Lower leg skin (tissue), 3 donors: Measurements from ENCODE around the gene TMED10.

Source experiments
- POLR2A ChIP-seq, 2 donors: fragments of 450-650 bp; IDR thresholded peaks; one replicate each; pipeline ENCODE4 v1.6.1; 2016 to 2017; ENCODE audit warnings: antibody characterized with exemption in 2 of 2, mild to moderate bottlenecking in 1 of 2, moderate library complexity in 1 of 2
- TF ChIP-seq, protein P1 (sequence below), 3 donors: fragments of 450-650 bp; IDR thresholded peaks; one replicate each; pipeline ENCODE4 v1.5.1; 2016; ENCODE audit warnings: antibody characterized with exemption in 3 of 3, mild to moderate bottlenecking in 3 of 3, moderate library complexity in 2 of 3

DNA sequence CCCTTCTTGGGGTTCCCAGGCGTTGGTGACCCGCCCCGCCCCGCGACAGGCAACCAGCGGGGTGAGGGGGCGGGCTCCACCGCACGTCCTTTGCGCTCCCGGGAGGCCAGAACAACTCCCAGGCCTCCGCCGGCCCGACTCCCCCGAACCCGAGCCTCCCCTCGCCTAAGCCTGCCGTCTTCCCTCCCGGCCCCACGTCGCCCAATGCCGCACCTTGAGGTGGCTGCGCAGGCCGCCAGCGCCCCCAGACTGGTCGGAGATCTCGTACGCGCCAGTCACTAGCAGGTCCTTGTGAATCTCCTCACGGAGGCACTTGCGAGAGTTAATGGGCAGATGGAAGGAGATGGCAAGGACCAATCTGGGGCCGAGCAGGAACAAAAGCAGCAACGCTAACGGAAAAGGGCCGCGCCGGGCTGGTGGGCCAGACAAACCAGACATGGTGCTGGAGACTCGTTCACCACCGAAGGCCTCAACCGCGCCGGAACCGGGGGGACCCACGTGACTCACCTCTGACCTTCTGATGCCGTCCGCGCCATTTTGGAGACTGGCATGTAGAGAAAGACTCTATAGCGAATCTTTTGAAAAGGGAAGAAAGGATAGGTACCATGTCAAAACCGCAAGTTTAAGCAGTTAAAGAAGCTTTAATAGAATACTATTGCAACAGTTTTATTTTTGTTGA lies at the start of gene TMED10:
- TF ChIP-seq POLR2A (IDR thresholded peaks at IDR 0.05) = peak in 1 of 2 donors; percentile 48
- TF ChIP-seq, protein P1, sequence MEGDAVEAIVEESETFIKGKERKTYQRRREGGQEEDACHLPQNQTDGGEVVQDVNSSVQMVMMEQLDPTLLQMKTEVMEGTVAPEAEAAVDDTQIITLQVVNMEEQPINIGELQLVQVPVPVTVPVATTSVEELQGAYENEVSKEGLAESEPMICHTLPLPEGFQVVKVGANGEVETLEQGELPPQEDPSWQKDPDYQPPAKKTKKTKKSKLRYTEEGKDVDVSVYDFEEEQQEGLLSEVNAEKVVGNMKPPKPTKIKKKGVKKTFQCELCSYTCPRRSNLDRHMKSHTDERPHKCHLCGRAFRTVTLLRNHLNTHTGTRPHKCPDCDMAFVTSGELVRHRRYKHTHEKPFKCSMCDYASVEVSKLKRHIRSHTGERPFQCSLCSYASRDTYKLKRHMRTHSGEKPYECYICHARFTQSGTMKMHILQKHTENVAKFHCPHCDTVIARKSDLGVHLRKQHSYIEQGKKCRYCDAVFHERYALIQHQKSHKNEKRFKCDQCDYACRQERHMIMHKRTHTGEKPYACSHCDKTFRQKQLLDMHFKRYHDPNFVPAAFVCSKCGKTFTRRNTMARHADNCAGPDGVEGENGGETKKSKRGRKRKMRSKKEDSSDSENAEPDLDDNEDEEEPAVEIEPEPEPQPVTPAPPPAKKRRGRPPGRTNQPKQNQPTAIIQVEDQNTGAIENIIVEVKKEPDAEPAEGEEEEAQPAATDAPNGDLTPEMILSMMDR (IDR thresholded peaks at IDR 0.05) = no peak
